ENCODE measurements around the gene GSTM2. TPM values are rescaled to one million over a fixed set of nuclear protein-coding genes. Genes with fewer than 3 reads are reported as not detected.

GSTM2 gene
- total RNA-seq, 2 experiments from 2014 or later, result 0.38 to 0.76 TPM

- DNase-seq (ENCODE audit: low spot score), result peak; percentile 85
- no peak overlapping the region for H3K4me3 ChIP-seq (ENCODE audit: low read depth, low read length, poor library complexity, severe bottlenecking)
- H3K27ac ChIP-seq (ENCODE audit: low read depth, low read length, poor library complexity, severe bottlenecking), result no peak overlapping the region
- intact Hi-C loops (cut with micrococcal nuclease; ENCODE audit: unreplicated experiment), result loop anchor here (5.0 kb wide), 2 partner anchors 129 to 339 kb away; partner anchors contain the start of gene AHCYL1
- no peaks in the 10 kb centered on the region for H3K9me3 ChIP-seq (ENCODE audit: low read length)
- H3K79me2 ChIP-seq (ENCODE audit: insufficient read depth, low read depth, low read length), result no peaks in the 10 kb centered on the region
- H4K20me1 ChIP-seq (ENCODE audit: insufficient read depth, low read length), result no peaks in the 10 kb centered on the region
- no peaks in the 10 kb centered on the region for H3K36me3 ChIP-seq (ENCODE audit: insufficient read depth, low read length)
- H3K4me1 ChIP-seq (ENCODE audit: insufficient read depth, low read length, poor library complexity, severe bottlenecking), result no peaks in the 10 kb centered on the region
- TF ChIP-seq CTCF (conservative IDR thresholded peaks at IDR 0.05; ENCODE audit: low read length) (peak; percentile 89), EZH2phosphoT487 (IDR thresholded peaks at IDR 0.05; ENCODE audit: borderline replicate concordance, low read depth, low read length) (no peak)
- no TSS peak for BruUV-seq (replicated peaks)
- H3K4me2 ChIP-seq (ENCODE audit: low read length), result no peak overlapping the region
- peak overlapping the region; percentile 47; the same call in 1 of the 2 replicates for H2AFZ ChIP-seq (ENCODE audit: low read length)
- H3K9me2 ChIP-seq (ENCODE audit: insufficient read depth, low read length), result no peaks in the 10 kb centered on the region
- CTCF ChIA-PET (ENCODE audit: unreplicated experiment), result interaction anchor here (0.7 kb wide), 1 partner anchor 336 kb away, joined by 3 read pairs; no protein-coding TSS in a partner anchor
- POLR2A ChIA-PET, result no interaction called here
Measured at GRCh38 chr1:109643385-109644230, 24.2 kb upstream of the GSTM2 start.

- Histone ChIP-seq H3K79me2 (ENCODE audit: insufficient read depth, low read depth, low read length) (no peaks in the 10 kb centered on the region), H3K4me3 (ENCODE audit: low read depth, low read length, poor library complexity, severe bottlenecking) (no peak overlapping the region), H3K9me3 (ENCODE audit: low read length) (no peaks in the 10 kb centered on the region), H3K4me2 (ENCODE audit: low read length) (no peak overlapping the region), H3K36me3 (ENCODE audit: insufficient read depth, low read length) (no peaks in the 10 kb centered on the region), H3K4me1 (ENCODE audit: insufficient read depth, low read length, poor library complexity, severe bottlenecking) (no peaks in the 10 kb centered on the region), H3K9me2 (ENCODE audit: insufficient read depth, low read length) (no peaks in the 10 kb centered on the region), H2AFZ (ENCODE audit: low read length) (no peak overlapping the region), H4K20me1 (ENCODE audit: insufficient read depth, low read length) (no peaks in the 10 kb centered on the region), H3K27ac (ENCODE audit: low read depth, low read length, poor library complexity, severe bottlenecking) (no peak overlapping the region)
- BruUV-seq (replicated peaks), result no TSS peak
- POLR2A ChIA-PET, result no interaction called here
- no peak for DNase-seq (ENCODE audit: low spot score)
- no peak for TF ChIP-seq CTCF (conservative IDR thresholded peaks at IDR 0.05; ENCODE audit: low read length)
- TF ChIP-seq EZH2phosphoT487 (IDR thresholded peaks at IDR 0.05; ENCODE audit: borderline replicate concordance, low read depth, low read length), result no peak
- CTCF ChIA-PET (ENCODE audit: unreplicated experiment), result no interaction called here
- intact Hi-C loops (cut with micrococcal nuclease; ENCODE audit: unreplicated experiment), result loop anchor here (5.0 kb wide), 2 partner anchors 128 to 338 kb away; partner anchors contain the start of gene AHCYL1
Measured at GRCh38 chr1:109644670-109645069, 23.2 kb upstream of the GSTM2 start.

- no peak for DNase-seq (ENCODE audit: low spot score)
- no TSS peak for BruUV-seq (replicated peaks)
- H4K20me1 ChIP-seq (ENCODE audit: insufficient read depth, low read length), result no peaks in the 10 kb centered on the region
- no peak overlapping the region for H3K4me3 ChIP-seq (ENCODE audit: low read depth, low read length, poor library complexity, severe bottlenecking)
- H3K9me3 ChIP-seq (ENCODE audit: low read length), result no peaks in the 10 kb centered on the region
- CTCF ChIA-PET (ENCODE audit: unreplicated experiment), result interaction anchor here (1.8 kb wide), 1 partner anchor 9 kb away, joined by 15 read pairs; no protein-coding TSS in a partner anchor
- no peaks in the 10 kb centered on the region for H3K79me2 ChIP-seq (ENCODE audit: insufficient read depth, low read depth, low read length)
- H3K4me2 ChIP-seq (ENCODE audit: low read length), result peak overlapping the region; percentile 38; the same call in 1 of the 2 replicates
- intact Hi-C loops (cut with micrococcal nuclease; ENCODE audit: unreplicated experiment), result no loop called here
- H3K9me2 ChIP-seq (ENCODE audit: insufficient read depth, low read length), result no peaks in the 10 kb centered on the region
- H3K36me3 ChIP-seq (ENCODE audit: insufficient read depth, low read length), result no peaks in the 10 kb centered on the region
- TF ChIP-seq EZH2phosphoT487 (IDR thresholded peaks at IDR 0.05; ENCODE audit: borderline replicate concordance, low read depth, low read length), result no peak
- peak; percentile 71 for TF ChIP-seq CTCF (conservative IDR thresholded peaks at IDR 0.05; ENCODE audit: low read length)
- H2AFZ ChIP-seq (ENCODE audit: low read length), result peak overlapping the region; percentile 53; the same call in 1 of the 2 replicates
- POLR2A ChIA-PET, result interaction anchor here (1.1 kb wide), 1 partner anchor 9 kb away, joined by 3 read pairs; no protein-coding TSS in a partner anchor
- H3K27ac ChIP-seq (ENCODE audit: low read depth, low read length, poor library complexity, severe bottlenecking), result no peak overlapping the region
- no peaks in the 10 kb centered on the region for H3K4me1 ChIP-seq (ENCODE audit: insufficient read depth, low read length, poor library complexity, severe bottlenecking)
Measured at GRCh38 chr1:109649491-109649914, 18.4 kb upstream of the GSTM2 start.
